Mesothelial cell of epicardium (in vitro differentiated cells): ENCODE data around the gene DAAM1. TPM values are rescaled to one million over a fixed set of nuclear protein-coding genes. Genes with fewer than 3 reads are reported as not detected.

ENCODE experiments used
- DNase-seq, 2 experiments: peaks; one replicate each; pipeline ENCODE4 v3.0.0; 2021; ENCODE audit warnings: low spot score in 2 of 2; ENCODE audit not compliant: unreplicated experiment in 2 of 2
- H3K27ac Mint-ChIP-seq: 2 replicates; pipeline ENCODE4 v1.8.0; 2021; ENCODE audit warnings: mixed read lengths
- H3K27me3 Mint-ChIP-seq: 2 replicates; pipeline ENCODE4 v1.8.0; 2021; ENCODE audit warnings: low read depth, mixed read lengths
- H3K36me3 Mint-ChIP-seq: 2 replicates; pipeline ENCODE4 v1.8.0; 2021; ENCODE audit warnings: mixed read lengths
- H3K4me1 Mint-ChIP-seq: 2 replicates; pipeline ENCODE4 v1.8.0; 2021; ENCODE audit warnings: mixed read lengths
- H3K4me3 Mint-ChIP-seq: 2 replicates; pipeline ENCODE4 v1.8.0; 2021; ENCODE audit warnings: mild to moderate bottlenecking, moderate library complexity, mixed read lengths
- H3K9me3 Mint-ChIP-seq: 2 replicates; pipeline ENCODE4 v1.8.0; 2021; ENCODE audit warnings: mixed read lengths
- CTCF ChIP-seq: fragments of 200-600 bp; sonication (generic); IDR thresholded peaks from one replicate; pipeline ENCODE4 v1.5.0; 2021; ENCODE audit warnings: antibody characterized with exemption; ENCODE audit not compliant: unreplicated experiment
- total RNA-seq: library from RNA; stranded (reverse); gene quantifications from 3 replicates; pipeline ENCODE4 v1.2.1, GENCODE V29; 2021

DAAM1 gene
- total RNA-seq, 1 donor from 2014 or later: 44.2 TPM

DNA sequence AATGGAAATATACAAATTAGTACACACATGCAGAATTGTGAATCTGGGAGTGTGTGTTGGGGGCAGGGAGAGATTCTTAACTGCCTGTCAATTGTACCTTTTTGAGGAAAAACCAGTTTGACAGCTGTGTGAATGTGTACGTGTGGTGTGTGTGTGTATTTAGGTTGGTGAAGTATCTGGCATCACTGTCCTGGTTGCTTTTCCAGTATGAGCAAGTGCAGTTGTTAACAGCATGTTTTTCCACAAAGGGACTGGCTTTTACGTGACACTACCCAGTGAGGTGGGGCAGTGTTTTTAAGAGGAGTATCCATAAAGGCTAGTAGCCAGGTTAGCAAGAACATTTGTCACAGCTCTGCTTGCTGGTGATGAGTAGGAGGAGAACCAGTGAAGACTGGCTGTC, 56.1 kb downstream of the DAAM1 start:
- H3K4me3 Mint-ChIP-seq: no peak overlapping the region
- DNase-seq: no peak

GRCh38 chr14:59245809-59246295, 57.4 kb downstream of the DAAM1 start:
- Mint-ChIP-seq H3K27me3 (no peaks in the 10 kb centered on the region), H3K4me3 (no peak overlapping the region), H3K9me3 (peaks cover 8% of the 10 kb centered on the region), H3K27ac (peak overlapping the region; percentile 57), H3K36me3 (peaks cover 2% of the 10 kb centered on the region), H3K4me1 (peaks cover 18% of the 10 kb centered on the region)
- TF ChIP-seq CTCF: no peak
- DNase-seq: no peak

More for the DNA sequence above, 56.1 kb downstream of the DAAM1 start:
- Mint-ChIP-seq H3K27me3 (no peaks in the 10 kb centered on the region), H3K27ac (peak overlapping the region; percentile 22), H3K9me3 (peaks cover 8% of the 10 kb centered on the region), H3K36me3 (peaks cover 2% of the 10 kb centered on the region), H3K4me1 (peaks cover 19% of the 10 kb centered on the region)
- TF ChIP-seq CTCF: no peak

- no peak for DNase-seq
- H3K27me3 Mint-ChIP-seq: no peaks in the 10 kb centered on the region
- H3K4me3 Mint-ChIP-seq: no peak overlapping the region
- peaks cover 25% of the 10 kb centered on the region for H3K4me1 Mint-ChIP-seq
- no peak overlapping the region for H3K27ac Mint-ChIP-seq
- peaks cover 2% of the 10 kb centered on the region for H3K36me3 Mint-ChIP-seq
- H3K9me3 Mint-ChIP-seq: peaks cover 8% of the 10 kb centered on the region
- no peak for TF ChIP-seq CTCF
Observed at GRCh38 chr14:59246566-59246965, 58.1 kb downstream of the DAAM1 start.

DNA sequence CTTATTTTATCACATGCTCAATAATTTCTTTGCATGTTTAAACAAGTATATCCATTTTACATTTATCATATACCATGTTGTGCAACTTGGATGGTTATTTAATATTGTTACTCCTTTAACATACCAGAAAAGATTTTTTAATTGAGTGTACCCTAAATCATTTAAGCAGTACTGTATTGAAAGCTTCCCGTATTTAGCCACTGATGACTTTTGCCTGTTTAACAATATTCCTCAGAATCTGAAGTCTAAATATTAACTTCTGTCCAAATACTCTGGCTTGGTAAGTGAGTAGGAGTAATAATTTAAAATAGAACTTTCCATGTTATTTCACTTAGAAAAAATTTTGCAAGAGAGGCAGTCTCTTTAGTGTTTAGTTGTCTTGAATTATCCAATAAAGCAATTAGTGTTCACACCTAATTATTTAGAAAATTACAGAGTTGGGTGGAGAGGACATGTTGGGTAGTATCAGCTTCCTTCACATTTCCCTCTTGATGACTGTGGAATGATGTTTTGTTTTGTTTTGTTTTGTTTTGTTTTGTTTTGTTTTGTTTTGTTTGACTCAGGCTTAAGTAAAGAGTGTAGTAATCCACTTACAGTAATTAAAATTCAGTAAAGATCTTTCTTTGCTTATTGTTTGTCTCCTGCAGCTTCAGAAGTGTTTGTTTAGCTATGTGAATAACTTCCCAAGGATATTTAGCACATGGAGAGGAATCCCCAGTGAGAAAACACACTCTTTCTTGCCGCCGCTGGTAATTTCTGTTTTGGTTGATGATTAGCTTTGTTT, 59.5 kb downstream of the DAAM1 start:
- Mint-ChIP-seq H3K27ac (no peak overlapping the region), H3K4me3 (no peak overlapping the region), H3K9me3 (peaks cover 8% of the 10 kb centered on the region), H3K27me3 (no peaks in the 10 kb centered on the region), H3K36me3 (no peaks in the 10 kb centered on the region), H3K4me1 (peaks cover 39% of the 10 kb centered on the region)
- no peak for DNase-seq
- no peak for TF ChIP-seq CTCF

GRCh38 chr14:59249029-59249428, 60.6 kb downstream of the DAAM1 start:
- DNase-seq: no peak
- Mint-ChIP-seq H3K9me3 (peaks cover 8% of the 10 kb centered on the region), H3K36me3 (no peaks in the 10 kb centered on the region), H3K27ac (no peak overlapping the region), H3K4me1 (peaks cover 47% of the 10 kb centered on the region), H3K27me3 (no peaks in the 10 kb centered on the region), H3K4me3 (no peak overlapping the region)
- TF ChIP-seq CTCF: no peak
